ENCODE results near the gene POU2F2.

POU2F2 gene

DNA sequence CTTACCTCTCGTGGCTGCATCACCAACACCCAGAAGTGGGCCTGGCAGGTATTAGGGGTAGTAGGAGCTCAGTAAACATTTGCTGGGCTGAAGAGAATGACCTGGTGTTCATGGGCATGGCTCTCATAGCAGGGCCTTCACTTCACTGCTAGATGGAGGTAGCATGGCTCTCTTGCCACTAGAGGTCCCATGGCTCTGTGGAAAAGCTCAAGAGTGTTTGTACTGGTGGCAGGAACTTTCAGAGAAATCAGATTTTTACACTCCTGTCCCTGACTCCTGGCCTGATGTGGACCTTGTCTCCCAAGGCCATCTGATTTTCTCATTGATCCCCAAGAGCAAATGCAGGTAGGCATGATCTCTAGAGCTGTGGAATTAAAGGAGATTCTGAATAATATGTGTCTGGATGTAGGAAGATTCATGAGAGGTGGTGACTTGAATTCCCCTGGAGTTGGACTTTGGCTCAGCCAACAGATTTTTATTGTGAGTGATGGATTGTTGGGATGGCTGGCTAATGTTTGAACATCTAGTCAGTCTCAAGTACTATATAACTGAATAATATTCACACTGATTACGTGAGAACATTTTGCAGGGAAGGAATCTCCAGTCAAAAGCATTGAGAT is 50.6 kb downstream of the POU2F2 start:
- peak; percentile 88 for ATAC-seq
- no peak for TF ChIP-seq CSDC2 (CRISPR knock-in tag; IDR thresholded peaks at IDR 0.05)
- TF ChIP-seq, protein P1, sequence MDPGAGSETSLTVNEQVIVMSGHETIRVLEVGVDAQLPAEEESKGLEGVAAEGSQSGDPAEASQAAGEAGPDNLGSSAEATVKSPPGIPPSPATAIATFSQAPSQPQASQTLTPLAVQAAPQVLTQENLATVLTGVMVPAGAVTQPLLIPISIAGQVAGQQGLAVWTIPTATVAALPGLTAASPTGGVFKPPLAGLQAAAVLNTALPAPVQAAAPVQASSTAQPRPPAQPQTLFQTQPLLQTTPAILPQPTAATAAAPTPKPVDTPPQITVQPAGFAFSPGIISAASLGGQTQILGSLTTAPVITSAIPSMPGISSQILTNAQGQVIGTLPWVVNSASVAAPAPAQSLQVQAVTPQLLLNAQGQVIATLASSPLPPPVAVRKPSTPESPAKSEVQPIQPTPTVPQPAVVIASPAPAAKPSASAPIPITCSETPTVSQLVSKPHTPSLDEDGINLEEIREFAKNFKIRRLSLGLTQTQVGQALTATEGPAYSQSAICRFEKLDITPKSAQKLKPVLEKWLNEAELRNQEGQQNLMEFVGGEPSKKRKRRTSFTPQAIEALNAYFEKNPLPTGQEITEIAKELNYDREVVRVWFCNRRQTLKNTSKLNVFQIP (CRISPR knock-in tag; IDR thresholded peaks at IDR 0.05; ENCODE audit: borderline replicate concordance, low read depth): no peak
- no peak for TF ChIP-seq ZNF8 (CRISPR knock-in tag; IDR thresholded peaks at IDR 0.05)
- TF ChIP-seq, protein P2, sequence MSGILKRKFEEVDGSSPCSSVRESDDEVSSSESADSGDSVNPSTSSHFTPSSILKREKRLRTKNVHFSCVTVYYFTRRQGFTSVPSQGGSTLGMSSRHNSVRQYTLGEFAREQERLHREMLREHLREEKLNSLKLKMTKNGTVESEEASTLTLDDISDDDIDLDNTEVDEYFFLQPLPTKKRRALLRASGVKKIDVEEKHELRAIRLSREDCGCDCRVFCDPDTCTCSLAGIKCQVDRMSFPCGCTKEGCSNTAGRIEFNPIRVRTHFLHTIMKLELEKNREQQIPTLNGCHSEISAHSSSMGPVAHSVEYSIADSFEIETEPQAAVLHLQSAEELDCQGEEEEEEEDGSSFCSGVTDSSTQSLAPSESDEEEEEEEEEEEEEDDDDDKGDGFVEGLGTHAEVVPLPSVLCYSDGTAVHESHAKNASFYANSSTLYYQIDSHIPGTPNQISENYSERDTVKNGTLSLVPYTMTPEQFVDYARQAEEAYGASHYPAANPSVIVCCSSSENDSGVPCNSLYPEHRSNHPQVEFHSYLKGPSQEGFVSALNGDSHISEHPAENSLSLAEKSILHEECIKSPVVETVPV (CRISPR knock-in tag; IDR thresholded peaks at IDR 0.05): no peak
- no peak for TF ChIP-seq TCF4 (CRISPR knock-in tag; IDR thresholded peaks at IDR 0.05; ENCODE audit: borderline replicate concordance)
- TF ChIP-seq SNAI2 (CRISPR knock-in tag; IDR thresholded peaks at IDR 0.05): no peak

DNA sequence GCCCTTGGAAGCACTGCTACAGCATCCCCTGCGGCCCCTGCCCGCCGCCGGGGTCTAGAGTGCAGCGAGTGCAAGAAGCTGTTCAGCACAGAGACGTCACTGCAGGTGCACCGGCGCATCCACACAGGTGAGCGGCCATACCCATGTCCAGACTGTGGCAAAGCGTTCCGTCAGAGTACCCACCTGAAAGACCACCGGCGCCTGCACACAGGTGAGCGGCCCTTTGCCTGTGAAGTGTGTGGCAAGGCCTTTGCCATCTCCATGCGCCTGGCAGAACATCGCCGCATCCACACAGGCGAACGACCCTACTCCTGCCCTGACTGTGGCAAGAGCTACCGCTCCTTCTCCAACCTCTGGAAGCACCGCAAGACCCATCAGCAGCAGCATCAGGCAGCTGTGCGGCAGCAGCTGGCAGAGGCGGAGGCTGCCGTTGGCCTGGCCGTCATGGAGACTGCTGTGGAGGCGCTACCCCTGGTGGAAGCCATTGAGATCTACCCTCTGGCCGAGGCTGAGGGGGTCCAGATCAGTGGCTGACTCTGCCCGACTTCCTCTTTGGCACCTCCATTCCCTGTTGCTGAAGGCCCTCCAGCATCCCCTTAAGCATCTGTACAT is 51.4 kb downstream of the POU2F2 start:
- ATAC-seq: no peak
- TF ChIP-seq, protein P1 (CRISPR knock-in tag; IDR thresholded peaks at IDR 0.05; ENCODE audit: borderline replicate concordance, low read depth): no peak
- TF ChIP-seq, protein P2 (CRISPR knock-in tag; IDR thresholded peaks at IDR 0.05): no peak
- no peak for TF ChIP-seq CSDC2 (CRISPR knock-in tag; IDR thresholded peaks at IDR 0.05)
- TF ChIP-seq ZFP30 (CRISPR knock-in tag; IDR thresholded peaks at IDR 0.05): no peak
- no peak for TF ChIP-seq SNAI2 (CRISPR knock-in tag; IDR thresholded peaks at IDR 0.05)
- TF ChIP-seq, protein P3, sequence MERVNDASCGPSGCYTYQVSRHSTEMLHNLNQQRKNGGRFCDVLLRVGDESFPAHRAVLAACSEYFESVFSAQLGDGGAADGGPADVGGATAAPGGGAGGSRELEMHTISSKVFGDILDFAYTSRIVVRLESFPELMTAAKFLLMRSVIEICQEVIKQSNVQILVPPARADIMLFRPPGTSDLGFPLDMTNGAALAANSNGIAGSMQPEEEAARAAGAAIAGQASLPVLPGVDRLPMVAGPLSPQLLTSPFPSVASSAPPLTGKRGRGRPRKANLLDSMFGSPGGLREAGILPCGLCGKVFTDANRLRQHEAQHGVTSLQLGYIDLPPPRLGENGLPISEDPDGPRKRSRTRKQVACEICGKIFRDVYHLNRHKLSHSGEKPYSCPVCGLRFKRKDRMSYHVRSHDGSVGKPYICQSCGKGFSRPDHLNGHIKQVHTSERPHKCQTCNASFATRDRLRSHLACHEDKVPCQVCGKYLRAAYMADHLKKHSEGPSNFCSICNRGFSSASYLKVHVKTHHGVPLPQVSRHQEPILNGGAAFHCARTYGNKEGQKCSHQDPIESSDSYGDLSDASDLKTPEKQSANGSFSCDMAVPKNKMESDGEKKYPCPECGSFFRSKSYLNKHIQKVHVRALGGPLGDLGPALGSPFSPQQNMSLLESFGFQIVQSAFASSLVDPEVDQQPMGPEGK (CRISPR knock-in tag; IDR thresholded peaks at IDR 0.05; ENCODE audit: borderline replicate concordance): no peak
- no peak for TF ChIP-seq ESRRG (CRISPR knock-in tag; IDR thresholded peaks at IDR 0.05)
- no peak for TF ChIP-seq GLIS3 (CRISPR knock-in tag; IDR thresholded peaks at IDR 0.05)
- TF ChIP-seq ZNF565 (CRISPR knock-in tag; conservative IDR thresholded peaks at IDR 0.05; ENCODE audit: low read depth): no peak
- no peak for TF ChIP-seq ZNF70 (CRISPR knock-in tag; IDR thresholded peaks at IDR 0.05)
- no peak for TF ChIP-seq ZFP3 (CRISPR knock-in tag; IDR thresholded peaks at IDR 0.05)
- TF ChIP-seq TOX (CRISPR knock-in tag; IDR thresholded peaks at IDR 0.05; ENCODE audit: borderline replicate concordance): no peak
- TF ChIP-seq ZC3H10 (CRISPR knock-in tag; IDR thresholded peaks at IDR 0.05): no peak
- TF ChIP-seq ZNF8 (CRISPR knock-in tag; IDR thresholded peaks at IDR 0.05): no peak
- TF ChIP-seq BACH2 (CRISPR knock-in tag; IDR thresholded peaks at IDR 0.05; ENCODE audit: borderline replicate concordance): no peak
- no peak for TF ChIP-seq ISL1 (CRISPR knock-in tag; IDR thresholded peaks at IDR 0.05)
- TF ChIP-seq OSR1 (CRISPR knock-in tag; IDR thresholded peaks at IDR 0.05): no peak
- TF ChIP-seq TCF4 (CRISPR knock-in tag; IDR thresholded peaks at IDR 0.05; ENCODE audit: borderline replicate concordance): no peak
- no peak for TF ChIP-seq ARNTL (CRISPR knock-in tag; IDR thresholded peaks at IDR 0.05; ENCODE audit: borderline replicate concordance, low read depth)

DNA sequence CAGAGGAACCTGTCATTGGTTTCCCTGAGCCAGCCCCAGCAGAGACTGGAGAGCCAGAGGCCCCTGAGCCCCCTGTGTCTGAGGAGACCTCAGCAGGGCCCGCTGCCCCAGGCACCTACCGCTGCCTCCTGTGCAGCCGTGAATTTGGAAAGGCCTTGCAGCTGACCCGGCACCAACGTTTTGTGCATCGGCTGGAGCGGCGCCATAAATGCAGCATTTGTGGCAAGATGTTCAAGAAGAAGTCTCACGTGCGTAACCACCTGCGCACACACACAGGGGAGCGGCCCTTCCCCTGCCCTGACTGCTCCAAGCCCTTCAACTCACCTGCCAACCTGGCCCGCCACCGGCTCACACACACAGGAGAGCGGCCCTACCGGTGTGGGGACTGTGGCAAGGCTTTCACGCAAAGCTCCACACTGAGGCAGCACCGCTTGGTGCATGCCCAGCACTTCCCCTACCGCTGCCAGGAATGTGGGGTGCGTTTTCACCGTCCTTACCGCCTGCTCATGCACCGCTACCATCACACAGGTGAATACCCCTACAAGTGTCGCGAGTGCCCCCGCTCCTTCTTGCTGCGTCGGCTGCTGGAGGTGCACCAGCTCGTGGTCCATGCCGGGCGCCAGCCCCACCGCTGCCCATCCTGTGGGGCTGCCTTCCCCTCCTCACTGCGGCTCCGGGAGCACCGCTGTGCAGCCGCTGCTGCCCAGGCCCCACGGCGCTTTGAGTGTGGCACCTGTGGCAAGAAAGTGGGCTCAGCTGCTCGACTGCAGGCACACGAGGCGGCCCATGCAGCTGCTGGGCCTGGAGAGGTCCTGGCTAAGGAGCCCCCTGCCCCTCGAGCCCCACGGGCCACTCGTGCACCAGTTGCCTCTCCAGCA is 52.1 kb downstream of the POU2F2 start:
- ATAC-seq: no peak
- TF ChIP-seq TCF4 (CRISPR knock-in tag; IDR thresholded peaks at IDR 0.05; ENCODE audit: borderline replicate concordance) (no peak), BACH2 (CRISPR knock-in tag; IDR thresholded peaks at IDR 0.05; ENCODE audit: borderline replicate concordance) (no peak)
- TF ChIP-seq, protein P4, sequence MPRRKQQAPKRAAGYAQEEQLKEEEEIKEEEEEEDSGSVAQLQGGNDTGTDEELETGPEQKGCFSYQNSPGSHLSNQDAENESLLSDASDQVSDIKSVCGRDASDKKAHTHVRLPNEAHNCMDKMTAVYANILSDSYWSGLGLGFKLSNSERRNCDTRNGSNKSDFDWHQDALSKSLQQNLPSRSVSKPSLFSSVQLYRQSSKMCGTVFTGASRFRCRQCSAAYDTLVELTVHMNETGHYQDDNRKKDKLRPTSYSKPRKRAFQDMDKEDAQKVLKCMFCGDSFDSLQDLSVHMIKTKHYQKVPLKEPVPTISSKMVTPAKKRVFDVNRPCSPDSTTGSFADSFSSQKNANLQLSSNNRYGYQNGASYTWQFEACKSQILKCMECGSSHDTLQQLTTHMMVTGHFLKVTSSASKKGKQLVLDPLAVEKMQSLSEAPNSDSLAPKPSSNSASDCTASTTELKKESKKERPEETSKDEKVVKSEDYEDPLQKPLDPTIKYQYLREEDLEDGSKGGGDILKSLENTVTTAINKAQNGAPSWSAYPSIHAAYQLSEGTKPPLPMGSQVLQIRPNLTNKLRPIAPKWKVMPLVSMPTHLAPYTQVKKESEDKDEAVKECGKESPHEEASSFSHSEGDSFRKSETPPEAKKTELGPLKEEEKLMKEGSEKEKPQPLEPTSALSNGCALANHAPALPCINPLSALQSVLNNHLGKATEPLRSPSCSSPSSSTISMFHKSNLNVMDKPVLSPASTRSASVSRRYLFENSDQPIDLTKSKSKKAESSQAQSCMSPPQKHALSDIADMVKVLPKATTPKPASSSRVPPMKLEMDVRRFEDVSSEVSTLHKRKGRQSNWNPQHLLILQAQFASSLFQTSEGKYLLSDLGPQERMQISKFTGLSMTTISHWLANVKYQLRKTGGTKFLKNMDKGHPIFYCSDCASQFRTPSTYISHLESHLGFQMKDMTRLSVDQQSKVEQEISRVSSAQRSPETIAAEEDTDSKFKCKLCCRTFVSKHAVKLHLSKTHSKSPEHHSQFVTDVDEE (CRISPR knock-in tag; IDR thresholded peaks at IDR 0.05): no peak
- TF ChIP-seq, protein P3 (CRISPR knock-in tag; IDR thresholded peaks at IDR 0.05; ENCODE audit: borderline replicate concordance): no peak
